ENCODE results near the gene SAFB. TPM values are rescaled to one million over a fixed set of nuclear protein-coding genes. Genes with fewer than 3 reads are reported as not detected.

SAFB gene
- total RNA-seq, 1 experiment from 2014 or later: 83.0 TPM

DNA sequence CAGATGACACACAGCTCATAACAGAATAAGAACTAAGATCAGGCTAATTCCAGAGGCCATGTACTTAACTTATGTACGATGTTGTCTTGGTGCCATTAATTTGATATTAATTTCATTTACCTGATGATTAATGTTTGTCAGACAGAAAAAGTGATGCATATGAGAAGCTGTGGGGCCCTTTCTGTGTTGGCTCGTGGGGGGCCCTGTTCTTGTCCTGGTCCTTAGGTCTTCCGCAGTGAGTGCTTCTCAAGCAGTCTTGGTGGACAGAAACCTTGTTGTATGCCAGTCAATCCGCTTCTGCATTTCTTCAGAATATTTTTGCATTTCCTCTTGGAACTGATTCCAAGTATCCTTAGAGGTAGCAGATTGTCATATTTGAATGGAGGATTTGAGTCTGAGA lies 20.2 kb downstream of the SAFB start:
- CTCF ChIA-PET: no interaction called here
- no peaks in the 10 kb centered on the region for H3K4me1 ChIP-seq (ENCODE audit: control insufficient read depth, insufficient read depth, low read length)
- H3K9me3 ChIP-seq (ENCODE audit: control insufficient read depth, insufficient read depth, low read depth, low read length): no peaks in the 10 kb centered on the region
- POLR2A ChIA-PET: no interaction called here
- TF ChIP-seq TCF7L2 (IDR thresholded peaks at IDR 0.05; ENCODE audit: low read depth, low read length) (no peak), SIN3A (IDR thresholded peaks at IDR 0.05; ENCODE audit: borderline replicate concordance, insufficient read depth, low read depth, low read length) (no peak), POLR2AphosphoS5 (IDR thresholded peaks at IDR 0.05; ENCODE audit: low read depth, low read length) (no peak)
- TF ChIP-seq, protein P1, sequence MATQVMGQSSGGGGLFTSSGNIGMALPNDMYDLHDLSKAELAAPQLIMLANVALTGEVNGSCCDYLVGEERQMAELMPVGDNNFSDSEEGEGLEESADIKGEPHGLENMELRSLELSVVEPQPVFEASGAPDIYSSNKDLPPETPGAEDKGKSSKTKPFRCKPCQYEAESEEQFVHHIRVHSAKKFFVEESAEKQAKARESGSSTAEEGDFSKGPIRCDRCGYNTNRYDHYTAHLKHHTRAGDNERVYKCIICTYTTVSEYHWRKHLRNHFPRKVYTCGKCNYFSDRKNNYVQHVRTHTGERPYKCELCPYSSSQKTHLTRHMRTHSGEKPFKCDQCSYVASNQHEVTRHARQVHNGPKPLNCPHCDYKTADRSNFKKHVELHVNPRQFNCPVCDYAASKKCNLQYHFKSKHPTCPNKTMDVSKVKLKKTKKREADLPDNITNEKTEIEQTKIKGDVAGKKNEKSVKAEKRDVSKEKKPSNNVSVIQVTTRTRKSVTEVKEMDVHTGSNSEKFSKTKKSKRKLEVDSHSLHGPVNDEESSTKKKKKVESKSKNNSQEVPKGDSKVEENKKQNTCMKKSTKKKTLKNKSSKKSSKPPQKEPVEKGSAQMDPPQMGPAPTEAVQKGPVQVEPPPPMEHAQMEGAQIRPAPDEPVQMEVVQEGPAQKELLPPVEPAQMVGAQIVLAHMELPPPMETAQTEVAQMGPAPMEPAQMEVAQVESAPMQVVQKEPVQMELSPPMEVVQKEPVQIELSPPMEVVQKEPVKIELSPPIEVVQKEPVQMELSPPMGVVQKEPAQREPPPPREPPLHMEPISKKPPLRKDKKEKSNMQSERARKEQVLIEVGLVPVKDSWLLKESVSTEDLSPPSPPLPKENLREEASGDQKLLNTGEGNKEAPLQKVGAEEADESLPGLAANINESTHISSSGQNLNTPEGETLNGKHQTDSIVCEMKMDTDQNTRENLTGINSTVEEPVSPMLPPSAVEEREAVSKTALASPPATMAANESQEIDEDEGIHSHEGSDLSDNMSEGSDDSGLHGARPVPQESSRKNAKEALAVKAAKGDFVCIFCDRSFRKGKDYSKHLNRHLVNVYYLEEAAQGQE (IDR thresholded peaks at IDR 0.05; ENCODE audit: insufficient read depth in 1 of 2, low read depth in 2 of 2, low read length in 1 of 2): no peak
- TF ChIP-seq, protein P2, sequence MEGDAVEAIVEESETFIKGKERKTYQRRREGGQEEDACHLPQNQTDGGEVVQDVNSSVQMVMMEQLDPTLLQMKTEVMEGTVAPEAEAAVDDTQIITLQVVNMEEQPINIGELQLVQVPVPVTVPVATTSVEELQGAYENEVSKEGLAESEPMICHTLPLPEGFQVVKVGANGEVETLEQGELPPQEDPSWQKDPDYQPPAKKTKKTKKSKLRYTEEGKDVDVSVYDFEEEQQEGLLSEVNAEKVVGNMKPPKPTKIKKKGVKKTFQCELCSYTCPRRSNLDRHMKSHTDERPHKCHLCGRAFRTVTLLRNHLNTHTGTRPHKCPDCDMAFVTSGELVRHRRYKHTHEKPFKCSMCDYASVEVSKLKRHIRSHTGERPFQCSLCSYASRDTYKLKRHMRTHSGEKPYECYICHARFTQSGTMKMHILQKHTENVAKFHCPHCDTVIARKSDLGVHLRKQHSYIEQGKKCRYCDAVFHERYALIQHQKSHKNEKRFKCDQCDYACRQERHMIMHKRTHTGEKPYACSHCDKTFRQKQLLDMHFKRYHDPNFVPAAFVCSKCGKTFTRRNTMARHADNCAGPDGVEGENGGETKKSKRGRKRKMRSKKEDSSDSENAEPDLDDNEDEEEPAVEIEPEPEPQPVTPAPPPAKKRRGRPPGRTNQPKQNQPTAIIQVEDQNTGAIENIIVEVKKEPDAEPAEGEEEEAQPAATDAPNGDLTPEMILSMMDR (IDR thresholded peaks at IDR 0.05): no peak
- BruUV-seq (replicated peaks): no TSS peak
- in situ Hi-C loops (cut with HindIII; ENCODE audit: low pct_unique_long_range_greater_than_20kb, low sequenced_read_pairs) (no loop called here), intact Hi-C loops (cut with micrococcal nuclease; ENCODE audit: unreplicated experiment) (no loop called here)
- no peaks in the 10 kb centered on the region for H3K27me3 ChIP-seq (ENCODE audit: control insufficient read depth, insufficient read depth, low read length)
- no peak for ATAC-seq
- H3K27ac ChIP-seq (ENCODE audit: low read length): no peak overlapping the region
- H3K36me3 ChIP-seq (ENCODE audit: control insufficient read depth, insufficient read depth, low read length): peaks cover 30% of the 10 kb centered on the region
- no peak for DNase-seq (ENCODE audit: low read depth, low spot score)
- no peak overlapping the region for H3K4me3 ChIP-seq (ENCODE audit: low read depth in 2 of 2, low read length in 2 of 2)

DNA sequence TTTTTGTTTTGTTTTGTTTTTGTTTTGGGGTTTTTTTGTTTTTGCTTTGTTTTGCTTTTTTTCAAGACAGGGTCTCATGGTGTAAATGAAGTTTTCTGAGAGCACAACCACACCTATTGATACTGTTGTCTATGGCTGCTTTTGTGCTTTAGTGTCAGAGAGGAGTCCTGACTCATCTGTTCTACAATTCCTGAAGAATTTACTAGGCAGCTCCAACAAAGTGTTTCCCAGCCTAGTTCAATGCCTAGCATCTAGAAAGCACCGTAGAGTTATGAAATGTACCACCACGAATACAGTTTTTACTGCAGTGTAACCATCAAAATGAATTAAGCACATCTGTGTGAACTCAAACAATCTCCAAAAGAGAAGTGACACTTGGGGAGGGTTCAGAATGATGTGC lies 21.2 kb downstream of the SAFB start:
- BruUV-seq (replicated peaks): no TSS peak
- Histone ChIP-seq H3K9me3 (ENCODE audit: control insufficient read depth, insufficient read depth, low read depth, low read length) (no peaks in the 10 kb centered on the region), H3K4me1 (ENCODE audit: control insufficient read depth, insufficient read depth, low read length) (no peaks in the 10 kb centered on the region), H3K27me3 (ENCODE audit: control insufficient read depth, insufficient read depth, low read length) (no peaks in the 10 kb centered on the region), H3K36me3 (ENCODE audit: control insufficient read depth, insufficient read depth, low read length) (peaks cover 34% of the 10 kb centered on the region), H3K27ac (ENCODE audit: low read length) (no peak overlapping the region), H3K4me3 (ENCODE audit: low read depth in 2 of 2, low read length in 2 of 2) (no peak overlapping the region)
- TF ChIP-seq TCF7L2 (IDR thresholded peaks at IDR 0.05; ENCODE audit: low read depth, low read length) (no peak), POLR2AphosphoS5 (IDR thresholded peaks at IDR 0.05; ENCODE audit: low read depth, low read length) (no peak), SIN3A (IDR thresholded peaks at IDR 0.05; ENCODE audit: borderline replicate concordance, insufficient read depth, low read depth, low read length) (no peak)
- TF ChIP-seq, protein P1 (IDR thresholded peaks at IDR 0.05; ENCODE audit: insufficient read depth in 1 of 2, low read depth in 2 of 2, low read length in 1 of 2): no peak
- TF ChIP-seq, protein P2 (IDR thresholded peaks at IDR 0.05): no peak
- in situ Hi-C loops (cut with HindIII; ENCODE audit: low pct_unique_long_range_greater_than_20kb, low sequenced_read_pairs) (no loop called here), intact Hi-C loops (cut with micrococcal nuclease; ENCODE audit: unreplicated experiment) (no loop called here)
- ChIA-PET POLR2A (no interaction called here), CTCF (no interaction called here)
- ATAC-seq (no peak), DNase-seq (ENCODE audit: low read depth, low spot score) (no peak)

Measured in Panc1 (cell line).